Sigmoid colon (tissue), 7 donors: ENCODE measurements around the gene ACSS3. TPM values are rescaled to one million over a fixed set of nuclear protein-coding genes. Genes with fewer than 3 reads are reported as not detected.

Experiments used
- DNase-seq: peaks from one replicate; pipeline ENCODE4 v3.0.0-alpha.2; 2019
- H3K27ac ChIP-seq, 4 donors: fragments of 200-600 bp; sonication (generic); one replicate each; pipeline ENCODE4 v1.5.1; 2016 to 2019; ENCODE audit warnings: mild to moderate bottlenecking in 1 of 4
- H3K27me3 ChIP-seq, 3 donors: fragments of 200-600 bp; sonication (generic); one replicate each; pipeline ENCODE4 v1.5.1; 2019; ENCODE audit warnings: mild to moderate bottlenecking in 1 of 3
- H3K36me3 ChIP-seq, 4 donors: fragments of 200-600 bp; sonication (generic); one replicate each; pipeline ENCODE4 v1.5.1; 2016 to 2019
- H3K4me1 ChIP-seq, 4 donors: fragments of 200-600 bp; sonication (generic); one replicate each; pipeline ENCODE4 v1.5.1; 2017 to 2019
- H3K4me3 ChIP-seq, 4 donors: fragments of 200-600 bp; sonication (generic); one replicate each; pipeline ENCODE4 v1.5.1; 2017 to 2019; ENCODE audit warnings: mild to moderate bottlenecking in 2 of 4, moderate library complexity in 1 of 4
- H3K9me3 ChIP-seq, 4 donors: fragments of 200-600 bp in 3 of 4; sonication (generic) in 3 of 4; one replicate each; pipeline versions ENCODE4 v1.5.1 to v1.6.1; 2013 to 2019
- CTCF ChIP-seq, 4 experiments: fragments of 450-650 bp in 3 of 4; fragments of 200-600 bp in 1 of 4; IDR thresholded peaks; one replicate each; pipeline ENCODE4 v1.5.1; 2016 to 2019; ENCODE audit warnings: antibody characterized with exemption in 4 of 4, mild to moderate bottlenecking in 3 of 4, moderate library complexity in 2 of 4
- EP300 ChIP-seq, 4 donors: sonication (generic); formaldehyde crosslinking; IDR thresholded peaks; one replicate each; pipeline ENCODE4 v1.6.1; 2017; ENCODE audit warnings: antibody characterized with exemption in 4 of 4
- POLR2A ChIP-seq, 2 donors: fragments of 450-650 bp; IDR thresholded peaks; one replicate each; pipeline ENCODE4 v1.6.1; 2016; ENCODE audit warnings: antibody characterized with exemption in 2 of 2, mild to moderate bottlenecking in 2 of 2, moderate library complexity in 2 of 2
- POLR2AphosphoS5 ChIP-seq, 4 donors: sonication (generic); formaldehyde crosslinking; IDR thresholded peaks; one replicate each; pipeline ENCODE4 v1.6.1; 2017; ENCODE audit warnings: antibody characterized with exemption in 4 of 4
- WGBS, 2 donors: extraction: QIAGEN DNeasy Blood & Tissue Kit; methylation state at CpG; one replicate each; pipeline ENCODE4 v1.1.7; 2013; 5-methylcytosine and 5-hydroxymethylcytosine counted together
- intact Hi-C: fragments of 100-400 bp; cut with DNase I; formaldehyde crosslinking; loops from one replicate; pipeline ENCODE4 v1.15.1; 2023
- polyA plus RNA-seq, 3 donors: library from polyadenylated mRNA; stranded (reverse); fragments of 200-250 nt; gene quantifications; one replicate each; pipeline ENCODE4 v1.2.3, GENCODE V29; 2013
- total RNA-seq, 4 donors: library from RNA; depleted of rRNA; stranded (reverse); fragments of >200 nt; gene quantifications; one replicate each; pipeline ENCODE4 v1.1.0, GENCODE V29; 2016
- donor health status: healthy with polysubstance abuse.
- donor health status: Bipolar disorder and iron deficiency.
- donor health status: healthy.

ACSS3 gene
- total and polyA plus RNA-seq, 7 donors, result 0.46 to 26.7 (median 9.9) TPM

- TF ChIP-seq EP300 (IDR thresholded peaks at IDR 0.05) (no peak), POLR2A (IDR thresholded peaks at IDR 0.05) (no peak), CTCF (IDR thresholded peaks at IDR 0.05) (no peak), POLR2AphosphoS5 (IDR thresholded peaks at IDR 0.05) (peak in 1 of 4 donors; percentile 47)
- intact Hi-C loops, result no loop called here
- Histone ChIP-seq H3K4me3 (no peak overlapping the region), H3K36me3 (no peaks in the 10 kb centered on the region), H3K27ac (no peak overlapping the region), H3K27me3 (no peaks in the 10 kb centered on the region), H3K4me1 (peaks cover 0 to 18% (median 11%) of the 10 kb centered on the region in 4 donors), H3K9me3 (no peaks in the 10 kb centered on the region)
- DNase-seq, result no peak
- WGBS, 2 donors, result 62 to 69% methylated on average over 4 of the region's 4 CpGs
Observed at GRCh38 chr12:81212996-81213696, 135.3 kb downstream of the ACSS3 start.

- H3K27me3 ChIP-seq, result no peaks in the 10 kb centered on the region
- H3K4me3 ChIP-seq, result no peak overlapping the region
- no peaks in the 10 kb centered on the region for H3K36me3 ChIP-seq
- intact Hi-C loops, result no loop called here
- 91 to 94% methylated on average over 3 of the region's 3 CpGs for WGBS, 2 donors
- no peaks in the 10 kb centered on the region for H3K9me3 ChIP-seq
- no peak overlapping the region for H3K27ac ChIP-seq
- no peak for DNase-seq
- no peak for TF ChIP-seq CTCF (IDR thresholded peaks at IDR 0.05)
- no peak for TF ChIP-seq POLR2A (IDR thresholded peaks at IDR 0.05)
- TF ChIP-seq POLR2AphosphoS5 (IDR thresholded peaks at IDR 0.05), result no peak
- TF ChIP-seq EP300 (IDR thresholded peaks at IDR 0.05), result no peak
- no peaks in the 10 kb centered on the region for H3K4me1 ChIP-seq
Observed at GRCh38 chr12:81216739-81217138, 138.9 kb downstream of the ACSS3 start.

GRCh38 chr12:81221681-81222080, 143.8 kb downstream of the ACSS3 start:
- WGBS, 2 donors, result 42 to 63% methylated on average over 1 of the region's 1 CpG
- no peak for DNase-seq
- no peaks in the 10 kb centered on the region for H3K9me3 ChIP-seq
- H3K27ac ChIP-seq, result no peak overlapping the region
- no peaks in the 10 kb centered on the region for H3K27me3 ChIP-seq
- peaks cover 0 to 16% (median 11%) of the 10 kb centered on the region in 4 donors for H3K4me1 ChIP-seq
- no peak for TF ChIP-seq EP300 (IDR thresholded peaks at IDR 0.05)
- TF ChIP-seq CTCF (IDR thresholded peaks at IDR 0.05), result no peak
- no peak for TF ChIP-seq POLR2A (IDR thresholded peaks at IDR 0.05)
- no peak for TF ChIP-seq POLR2AphosphoS5 (IDR thresholded peaks at IDR 0.05)
- H3K4me3 ChIP-seq, result no peak overlapping the region
- intact Hi-C loops, result no loop called here
- no peaks in the 10 kb centered on the region for H3K36me3 ChIP-seq

- H3K4me1 ChIP-seq, result peaks cover 0 to 16% (median 11%) of the 10 kb centered on the region in 4 donors
- no peak overlapping the region for H3K27ac ChIP-seq
- no peak overlapping the region for H3K4me3 ChIP-seq
- TF ChIP-seq POLR2AphosphoS5 (IDR thresholded peaks at IDR 0.05), result no peak
- no peak for TF ChIP-seq EP300 (IDR thresholded peaks at IDR 0.05)
- no peak for TF ChIP-seq POLR2A (IDR thresholded peaks at IDR 0.05)
- TF ChIP-seq CTCF (IDR thresholded peaks at IDR 0.05), result no peak
- no peaks in the 10 kb centered on the region for H3K27me3 ChIP-seq
- WGBS, 2 donors, result 17 to 50% methylated on average over 5 of the region's 5 CpGs
- intact Hi-C loops, result no loop called here
- H3K9me3 ChIP-seq, result no peaks in the 10 kb centered on the region
- no peak for DNase-seq
- no peaks in the 10 kb centered on the region for H3K36me3 ChIP-seq
Observed at GRCh38 chr12:81222846-81223592, 145.1 kb downstream of the ACSS3 start.
